Gastroesophageal sphincter (tissue), 3 donors: ENCODE data around the gene MMS22L.

ENCODE experiments used
- POLR2A ChIP-seq, 2 donors: fragments of 450-650 bp; IDR thresholded peaks; one replicate each; pipeline ENCODE4 v1.6.1; 2017; ENCODE audit warnings: antibody characterized with exemption in 2 of 2, mild to moderate bottlenecking in 2 of 2, moderate library complexity in 1 of 2
- POLR2AphosphoS5 ChIP-seq: sonication (generic); formaldehyde crosslinking; IDR thresholded peaks from one replicate; pipeline ENCODE4 v1.6.1; 2017; ENCODE audit warnings: antibody characterized with exemption
- TF ChIP-seq, protein P1 (sequence below), 4 experiments: fragments of 200-600 bp in 2 of 4; fragments of 450-650 bp in 2 of 4; sonication (generic) in 1 of 4; IDR thresholded peaks; one replicate each; pipeline ENCODE4 v1.5.1; 2017 to 2019; ENCODE audit warnings: antibody characterized with exemption in 4 of 4, mild to moderate bottlenecking in 2 of 4, moderate library complexity in 2 of 4

DNA sequence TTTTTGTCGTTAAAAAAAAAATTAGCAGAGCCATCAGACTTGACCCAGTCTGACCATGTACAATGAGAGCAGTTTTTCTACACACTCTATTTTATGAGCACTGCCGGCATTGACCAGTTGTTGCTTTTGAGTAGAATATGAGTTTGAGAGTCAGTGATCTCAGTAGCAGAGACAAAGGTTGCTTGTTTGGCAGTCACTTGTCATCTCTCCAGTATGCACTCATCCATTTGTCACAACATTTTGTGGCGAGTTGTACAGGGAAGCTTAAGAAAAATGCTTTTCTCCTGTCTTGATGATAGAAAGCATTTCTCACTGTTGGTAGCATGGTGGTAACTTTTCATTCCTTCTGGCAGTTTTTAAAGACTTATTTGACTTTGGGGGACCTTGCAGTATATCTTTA lies 159.9 kb downstream of the MMS22L start:
- no peak for TF ChIP-seq POLR2AphosphoS5
- TF ChIP-seq, protein P1, sequence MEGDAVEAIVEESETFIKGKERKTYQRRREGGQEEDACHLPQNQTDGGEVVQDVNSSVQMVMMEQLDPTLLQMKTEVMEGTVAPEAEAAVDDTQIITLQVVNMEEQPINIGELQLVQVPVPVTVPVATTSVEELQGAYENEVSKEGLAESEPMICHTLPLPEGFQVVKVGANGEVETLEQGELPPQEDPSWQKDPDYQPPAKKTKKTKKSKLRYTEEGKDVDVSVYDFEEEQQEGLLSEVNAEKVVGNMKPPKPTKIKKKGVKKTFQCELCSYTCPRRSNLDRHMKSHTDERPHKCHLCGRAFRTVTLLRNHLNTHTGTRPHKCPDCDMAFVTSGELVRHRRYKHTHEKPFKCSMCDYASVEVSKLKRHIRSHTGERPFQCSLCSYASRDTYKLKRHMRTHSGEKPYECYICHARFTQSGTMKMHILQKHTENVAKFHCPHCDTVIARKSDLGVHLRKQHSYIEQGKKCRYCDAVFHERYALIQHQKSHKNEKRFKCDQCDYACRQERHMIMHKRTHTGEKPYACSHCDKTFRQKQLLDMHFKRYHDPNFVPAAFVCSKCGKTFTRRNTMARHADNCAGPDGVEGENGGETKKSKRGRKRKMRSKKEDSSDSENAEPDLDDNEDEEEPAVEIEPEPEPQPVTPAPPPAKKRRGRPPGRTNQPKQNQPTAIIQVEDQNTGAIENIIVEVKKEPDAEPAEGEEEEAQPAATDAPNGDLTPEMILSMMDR (IDR thresholded peaks at IDR 0.05) = no peak
- TF ChIP-seq POLR2A (IDR thresholded peaks at IDR 0.05) = no peak
